Lower leg skin (tissue), 3 donors: ENCODE data around the gene NDUFA3.

ENCODE experiments used
- POLR2A ChIP-seq, 2 donors: fragments of 450-650 bp; IDR thresholded peaks; one replicate each; pipeline ENCODE4 v1.6.1; 2016 to 2017; ENCODE audit warnings: antibody characterized with exemption in 2 of 2, mild to moderate bottlenecking in 1 of 2, moderate library complexity in 1 of 2
- TF ChIP-seq, protein P1 (sequence below), 3 donors: fragments of 450-650 bp; IDR thresholded peaks; one replicate each; pipeline ENCODE4 v1.5.1; 2016; ENCODE audit warnings: antibody characterized with exemption in 3 of 3, mild to moderate bottlenecking in 3 of 3, moderate library complexity in 2 of 3

DNA sequence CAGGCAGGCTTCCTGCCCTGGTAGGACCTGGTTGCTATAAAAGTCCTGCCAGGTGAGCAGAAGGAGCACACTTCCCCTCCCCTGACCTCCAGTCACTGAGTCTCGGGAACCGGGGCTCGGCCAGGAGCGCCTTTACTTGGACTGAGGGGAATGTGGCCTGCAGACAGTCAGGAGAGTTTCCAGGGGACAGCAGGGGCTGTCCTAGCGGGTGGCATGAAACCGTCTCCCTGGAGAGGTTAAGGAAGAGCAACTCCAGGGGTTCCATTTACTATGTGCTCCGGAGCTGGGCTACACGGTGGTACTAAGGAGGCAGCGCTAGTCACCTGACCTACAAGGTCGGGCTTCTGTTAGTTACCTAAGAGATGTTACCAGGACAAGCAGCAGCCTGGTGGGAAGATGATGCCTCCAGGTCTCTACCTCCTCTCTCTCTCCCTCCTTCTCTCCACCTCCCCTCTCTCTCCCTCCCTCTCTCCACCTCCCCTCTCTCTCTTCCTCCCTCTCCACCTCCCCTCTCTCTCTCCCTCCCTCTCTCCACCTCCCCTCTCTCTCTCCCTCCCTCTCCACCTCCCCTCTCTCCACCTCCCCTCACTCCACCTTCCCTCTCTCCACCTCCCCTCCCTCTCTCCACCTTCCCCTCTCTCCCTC, 30.8 kb downstream of the NDUFA3 start:
- TF ChIP-seq, protein P1, sequence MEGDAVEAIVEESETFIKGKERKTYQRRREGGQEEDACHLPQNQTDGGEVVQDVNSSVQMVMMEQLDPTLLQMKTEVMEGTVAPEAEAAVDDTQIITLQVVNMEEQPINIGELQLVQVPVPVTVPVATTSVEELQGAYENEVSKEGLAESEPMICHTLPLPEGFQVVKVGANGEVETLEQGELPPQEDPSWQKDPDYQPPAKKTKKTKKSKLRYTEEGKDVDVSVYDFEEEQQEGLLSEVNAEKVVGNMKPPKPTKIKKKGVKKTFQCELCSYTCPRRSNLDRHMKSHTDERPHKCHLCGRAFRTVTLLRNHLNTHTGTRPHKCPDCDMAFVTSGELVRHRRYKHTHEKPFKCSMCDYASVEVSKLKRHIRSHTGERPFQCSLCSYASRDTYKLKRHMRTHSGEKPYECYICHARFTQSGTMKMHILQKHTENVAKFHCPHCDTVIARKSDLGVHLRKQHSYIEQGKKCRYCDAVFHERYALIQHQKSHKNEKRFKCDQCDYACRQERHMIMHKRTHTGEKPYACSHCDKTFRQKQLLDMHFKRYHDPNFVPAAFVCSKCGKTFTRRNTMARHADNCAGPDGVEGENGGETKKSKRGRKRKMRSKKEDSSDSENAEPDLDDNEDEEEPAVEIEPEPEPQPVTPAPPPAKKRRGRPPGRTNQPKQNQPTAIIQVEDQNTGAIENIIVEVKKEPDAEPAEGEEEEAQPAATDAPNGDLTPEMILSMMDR (IDR thresholded peaks at IDR 0.05): no peak
- no peak for TF ChIP-seq POLR2A (IDR thresholded peaks at IDR 0.05)
